Keratinocyte (primary cell): ENCODE measurements around the gene TXNDC5. TPM values are rescaled to one million over a fixed set of nuclear protein-coding genes. Genes with fewer than 3 reads are reported as not detected.

ENCODE experiments used
- DNase-seq: peaks from one replicate; pipeline ENCODE4 v3.0.0-alpha.2; 2011; ENCODE audit warnings: low read depth, missing footprints, low spot score
- FAIRE-seq: peaks from 2 replicates; lab custom pipeline; 2011; peaks lifted over from hg19 to GRCh38; lab: Jason Lieb, UNC
- H2AFZ ChIP-seq: 2 replicates; pipeline ENCODE4 v1.6.0; 2012; ENCODE audit warnings: low read length, control low read depth, inconsistent platforms; ENCODE audit not compliant: control insufficient read depth
- H3K27ac ChIP-seq: 2 replicates; pipeline ENCODE4 v1.5.1; 2011; ENCODE audit warnings: low read length; ENCODE audit not compliant: control insufficient read depth, insufficient read depth
- H3K27me3 ChIP-seq: 3 replicates; pipeline ENCODE4 v1.6.0; 2011; ENCODE audit warnings: low read length; ENCODE audit not compliant: control insufficient read depth, insufficient read depth; ENCODE audit errors: extremely low read depth
- H3K36me3 ChIP-seq, 2 experiments: 2 replicates in 1 of 2; 3 replicates in 1 of 2; pipeline ENCODE4 v1.5.1; 2011; ENCODE audit warnings: low read length in 2 of 2, mild to moderate bottlenecking in 1 of 2; ENCODE audit not compliant: control insufficient read depth in 2 of 2, insufficient read depth in 2 of 2; ENCODE audit errors: extremely low read depth in 1 of 2
- H3K4me1 ChIP-seq: 3 replicates; pipeline ENCODE4 v1.5.1; 2011; ENCODE audit warnings: low read length; ENCODE audit not compliant: control insufficient read depth, insufficient read depth; ENCODE audit errors: extremely low read depth
- H3K4me2 ChIP-seq: 3 replicates; pipeline ENCODE4 v1.6.0; 2011; ENCODE audit warnings: low read depth, low read length; ENCODE audit not compliant: control insufficient read depth, insufficient read depth; ENCODE audit errors: extremely low read depth
- H3K4me3 ChIP-seq, 3 experiments: fragments of 200-600 bp in 1 of 3; sonication (generic) in 1 of 3; 2 replicates in 2 of 3; 3 replicates in 1 of 3; pipeline ENCODE4 v1.5.1; 2011 to 2016; ENCODE audit warnings: low read length in 3 of 3, mild to moderate bottlenecking in 3 of 3, control low read depth in 2 of 3, inconsistent platforms in 1 of 3, low read depth in 1 of 3, mixed read lengths in 1 of 3, mixed run types in 1 of 3, moderate library complexity in 1 of 3; ENCODE audit not compliant: control insufficient read depth in 2 of 3, insufficient read depth in 2 of 3; ENCODE audit errors: extremely low read depth in 1 of 3
- H3K79me2 ChIP-seq: 2 replicates; pipeline ENCODE4 v1.6.0; 2012; ENCODE audit warnings: low read length; ENCODE audit not compliant: control insufficient read depth, insufficient read depth
- H3K9ac ChIP-seq: 3 replicates; pipeline ENCODE4 v1.6.0; 2011; ENCODE audit warnings: low read length; ENCODE audit not compliant: control insufficient read depth, insufficient read depth; ENCODE audit errors: extremely low read depth
- H3K9me1 ChIP-seq: 3 replicates; pipeline ENCODE4 v1.6.0; 2011; ENCODE audit warnings: low read length; ENCODE audit not compliant: control insufficient read depth, insufficient read depth; ENCODE audit errors: extremely low read depth
- H3K9me3 ChIP-seq: 2 replicates; pipeline ENCODE4 v1.5.1; 2012; ENCODE audit warnings: low read depth, low read length; ENCODE audit not compliant: control insufficient read depth
- H4K20me1 ChIP-seq: 3 replicates; pipeline ENCODE4 v1.6.0; 2011; ENCODE audit warnings: low read length; ENCODE audit not compliant: control insufficient read depth, insufficient read depth; ENCODE audit errors: extremely low read depth
- CTCF ChIP-seq, 3 experiments: IDR thresholded peaks in 1 of 3; conservative IDR thresholded peaks in 1 of 3; optimal IDR thresholded peaks in 1 of 3; 2 replicates in 2 of 3; 3 replicates in 1 of 3; pipeline versions ENCODE3 to v1.5.1; 2011; ENCODE audit warnings: low read length in 3 of 3, mild to moderate bottlenecking in 3 of 3, moderate library complexity in 2 of 3, control low read depth in 1 of 3, inconsistent platforms in 1 of 3; ENCODE audit not compliant: insufficient read depth in 2 of 3; ENCODE audit errors: extremely low read depth in 1 of 3
- EZH2 ChIP-seq: IDR thresholded peaks from one replicate; pipeline ENCODE4 v1.6.1; 2012; ENCODE audit warnings: inconsistent platforms, mild to moderate bottlenecking, low read length, moderate library complexity
- dilution Hi-C: fragments of 300-500 bp; cut with MboI; formaldehyde crosslinking; loops from one replicate; pipeline ENCODE4 v1.7.0; 2020; ENCODE audit warnings: low sequenced_read_pairs; ENCODE audit not compliant: extremely low pct_ligation_motif_present
- polyA plus RNA-seq, 5 experiments: library from polyadenylated mRNA; depleted of rRNA in 3 of 5; stranded (reverse) in 3 of 5; stranded (forward) in 1 of 5; unstranded in 1 of 5; fragments of >200 nt; gene quantifications; 1 replicate in 1 of 5; 2 replicates in 3 of 5; 3 replicates in 1 of 5; pipeline versions ENCODE4 v1.2.1 to v1.2.3, GENCODE V29; 2011 to 2012; ENCODE audit warnings: missing spikeins in 2 of 5, low read depth in 1 of 5, low replicate concordance in 1 of 5

Gene TXNDC5
- polyA plus RNA-seq, 1 donor (not counting 4 experiments of a cell fraction or from before 2014, with no cell fraction given) = 112 TPM

GRCh38 chr6:7895125-7895423, 15.5 kb downstream of the TXNDC5 start:
- Histone ChIP-seq H3K36me3 (peaks cover 34 to 51% of the 10 kb centered on the region in 2 experiments), H3K27me3 (no peaks in the 10 kb centered on the region), H3K9me1 (no peaks in the 10 kb centered on the region), H3K4me3 (no peak overlapping the region), H4K20me1 (no peaks in the 10 kb centered on the region), H3K79me2 (peaks cover 2% of the 10 kb centered on the region), H3K9ac (no peak overlapping the region), H3K4me2 (no peak overlapping the region), H2AFZ (no peak overlapping the region), H3K9me3 (no peaks in the 10 kb centered on the region), H3K4me1 (no peaks in the 10 kb centered on the region), H3K27ac (no peak overlapping the region)
- DNase-seq (no peak), FAIRE-seq (no peak)
- dilution Hi-C loops = no loop called here
- TF ChIP-seq CTCF (optimal IDR thresholded peaks at IDR 0.05 in 1 of 3, IDR thresholded peaks at IDR 0.05 in 1 of 3, conservative IDR thresholded peaks at IDR 0.05 in 1 of 3; ENCODE audit: extremely low read depth in 1 of 3, insufficient read depth in 2 of 3, low read length in 3 of 3) (no peak), EZH2 (no peak)

DNA sequence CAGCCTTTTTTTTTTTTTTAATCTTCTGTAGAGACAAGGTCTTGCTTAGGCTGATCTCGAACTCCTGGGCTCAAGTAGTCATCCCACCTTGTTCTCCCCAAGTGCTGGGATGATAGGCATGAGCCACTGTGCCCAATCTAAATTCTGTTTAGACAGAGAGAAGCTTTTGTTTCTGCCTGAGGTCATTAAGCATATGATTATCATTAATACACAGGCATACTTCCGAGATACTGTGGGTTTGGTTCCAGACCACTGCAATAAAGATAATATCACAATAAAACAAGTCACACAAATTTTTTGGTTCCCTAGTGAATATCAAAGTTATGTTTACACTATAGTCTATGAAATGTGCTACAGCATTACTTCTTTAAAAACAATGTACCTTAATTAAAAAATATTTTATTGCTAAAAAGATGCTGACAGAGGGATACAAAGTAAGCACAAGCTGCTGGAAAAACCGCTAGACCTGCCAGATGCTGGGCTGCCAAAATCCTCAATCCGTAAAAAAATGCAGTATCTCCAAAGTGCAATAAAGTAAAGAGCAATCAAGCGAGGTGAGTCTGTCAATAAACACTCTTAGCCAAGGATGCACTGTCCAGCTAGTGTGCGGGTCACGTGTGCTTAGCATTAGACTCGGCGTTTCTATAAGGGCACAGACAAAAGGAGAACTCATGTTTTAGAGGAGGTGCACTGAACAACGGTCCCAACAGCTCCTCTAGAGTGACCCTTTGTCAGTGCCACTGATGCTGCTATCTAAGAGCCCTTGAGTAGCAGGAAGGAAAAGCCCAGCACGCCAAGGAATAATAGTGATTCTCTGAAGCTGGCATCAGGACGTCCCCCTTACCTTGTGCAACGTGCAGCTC, 16.1 kb downstream of the TXNDC5 start:
- FAIRE-seq = no peak
- Histone ChIP-seq H2AFZ (no peak overlapping the region), H3K4me3 (no peak overlapping the region), H3K9me1 (no peaks in the 10 kb centered on the region), H3K9ac (no peak overlapping the region), H3K27me3 (no peaks in the 10 kb centered on the region), H3K36me3 (peaks cover 33 to 50% of the 10 kb centered on the region in 2 experiments), H3K9me3 (no peaks in the 10 kb centered on the region), H4K20me1 (no peaks in the 10 kb centered on the region), H3K4me1 (no peaks in the 10 kb centered on the region), H3K27ac (no peak overlapping the region), H3K4me2 (no peak overlapping the region), H3K79me2 (peaks cover 2% of the 10 kb centered on the region)
- no peak for DNase-seq
- dilution Hi-C loops = no loop called here
- no peak for TF ChIP-seq CTCF (optimal IDR thresholded peaks at IDR 0.05 in 1 of 3, IDR thresholded peaks at IDR 0.05 in 1 of 3, conservative IDR thresholded peaks at IDR 0.05 in 1 of 3; ENCODE audit: extremely low read depth in 1 of 3, insufficient read depth in 2 of 3, low read length in 3 of 3)
- no peak for TF ChIP-seq EZH2
